GM21723 (cell line): ENCODE data around the gene CABLES2.
"Not testable (repeated sequence)": the region's sequence is repeated elsewhere in the genome, so short reads cannot be mapped to it uniquely, and the experiment has no call there.

ENCODE experiments used
- ATAC-seq: cut with Tn5 transposase; IDR thresholded peaks from one replicate; pipeline ENCODE4 v1.9.1; 2021; ENCODE audit warnings: mild to moderate bottlenecking, moderate library complexity; ENCODE audit not compliant: unreplicated experiment

Gene CABLES2

GRCh38 chr20:62437496-62437895, 30.4 kb upstream of the CABLES2 start:
- ATAC-seq, result no peak

GRCh38 chr20:62436692-62437091, 29.6 kb upstream of the CABLES2 start:
- no peak for ATAC-seq

- no peak for ATAC-seq
These were observed 26.8 kb upstream of the CABLES2 start for GRCh38 chr20:62433658-62434497.

GRCh38 chr20:62430866-62431447, 23.9 kb upstream of the CABLES2 start:
- no peak for ATAC-seq

- ATAC-seq, result no peak
These were observed 23.3 kb upstream of the CABLES2 start for GRCh38 chr20:62430311-62430853.

GRCh38 chr20:62429455-62430310, 22.6 kb upstream of the CABLES2 start:
- no peak for ATAC-seq

GRCh38 chr20:62428396-62429295, 21.6 kb upstream of the CABLES2 start:
- no peak for ATAC-seq

- ATAC-seq, result no peak
These were observed 20.9 kb upstream of the CABLES2 start for GRCh38 chr20:62428002-62428372.

GRCh38 chr20:62427172-62428001, 20.3 kb upstream of the CABLES2 start, which contains the start of gene RBBP8NL:
Gene RBBP8NL, minus strand, starts transcription at chr20:62427539. Its CDS starts 7,892 bp downstream, at chr20:62419647.
- ATAC-seq, result no peak

GRCh38 chr20:62426699-62427131, 19.6 kb upstream of the CABLES2 start:
- no peak for ATAC-seq

- ATAC-seq, result not testable (repeated sequence)
These were observed 18.9 kb upstream of the CABLES2 start for GRCh38 chr20:62426059-62426348.

- ATAC-seq, result no peak
These were observed 18.4 kb upstream of the CABLES2 start for GRCh38 chr20:62425281-62426058.

GRCh38 chr20:62424249-62425107, 17.4 kb upstream of the CABLES2 start:
- no peak for ATAC-seq

- ATAC-seq, result no peak
These were observed 16.2 kb upstream of the CABLES2 start for GRCh38 chr20:62423326-62423706.

- ATAC-seq, result no peak
These were observed 15.7 kb upstream of the CABLES2 start for GRCh38 chr20:62422636-62423325.

- no peak for ATAC-seq
These were observed 14.6 kb upstream of the CABLES2 start for GRCh38 chr20:62421716-62421990.
